Esophagus mucosa (tissue), 1 donor: ENCODE measurements around the gene MDP1. TPM values are rescaled to one million over a fixed set of nuclear protein-coding genes. Genes with fewer than 3 reads are reported as not detected.
A peak's percentile ranks its signal among the peaks of the same experiment; 100 is the strongest.
"Not testable (repeated sequence)": the region's sequence is repeated elsewhere in the genome, so short reads cannot be mapped to it uniquely, and the experiment has no call there.

Experiments used
- ATAC-seq: fragments of 200-7000 bp; cut with Tn5 transposase; one replicate; pipeline ENCODE4 v1.9.1; 2020
- total RNA-seq: library from RNA; stranded (reverse); gene quantifications from one replicate; pipeline ENCODE4 v1.2.4, GENCODE V29; 2023
- donor health status: DM: yes; HTN: yes; CAD: no.

MDP1 gene
- total RNA-seq, 1 donor from 2014 or later, result 9.5 TPM

GRCh38 chr14:24250354-24250753 is 34.5 kb upstream of the MDP1 start:
- no peak for ATAC-seq

- peak; percentile 1 for ATAC-seq
Observed at GRCh38 chr14:24249230-24250021, 33.6 kb upstream of the MDP1 start.

DNA sequence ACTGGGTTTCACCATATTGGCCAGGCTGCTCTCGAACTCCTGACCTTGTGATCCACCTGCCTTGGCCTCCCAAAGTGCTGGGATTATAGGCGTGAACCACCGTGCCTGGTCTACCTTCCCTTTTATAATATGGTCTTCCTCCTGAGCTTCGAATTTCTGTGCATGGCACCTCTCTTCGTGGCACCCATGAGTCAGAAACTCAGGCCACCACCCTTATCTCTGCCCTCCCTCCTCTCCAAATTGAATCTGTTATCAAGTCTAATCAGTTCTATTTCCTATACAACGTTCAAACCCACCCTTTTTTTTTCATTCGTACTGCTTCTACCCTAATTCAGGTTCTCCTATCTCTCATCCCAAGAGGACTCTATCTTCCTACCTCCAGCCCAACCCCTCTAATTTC is 31.6 kb upstream of the MDP1 start:
- no peak for ATAC-seq

DNA sequence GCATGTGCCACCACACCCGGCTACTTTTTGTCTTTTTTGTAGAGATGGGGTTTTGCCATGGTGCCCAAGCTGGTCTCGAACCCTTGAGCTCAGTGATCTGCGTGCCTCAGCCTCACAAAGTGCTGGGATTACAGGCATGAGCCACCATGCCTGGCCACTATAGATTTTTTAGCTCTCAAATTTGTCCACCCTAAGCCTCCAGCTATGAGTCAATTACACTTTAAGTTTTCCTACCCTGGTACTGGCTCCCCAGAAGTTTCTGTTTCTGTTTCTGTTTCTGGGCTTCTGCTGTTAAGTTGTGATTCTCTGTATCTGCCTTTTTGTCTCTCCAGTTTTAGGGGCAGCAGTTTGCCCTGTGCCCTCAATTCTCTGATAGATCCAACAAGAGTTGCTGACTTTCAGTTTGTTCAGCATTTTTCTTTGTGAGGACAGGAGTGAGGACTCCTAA is 30.9 kb upstream of the MDP1 start:
- ATAC-seq, result no peak

GRCh38 chr14:24245350-24245749 is 29.5 kb upstream of the MDP1 start:
- not testable (repeated sequence) for ATAC-seq

- peak; percentile 5 for ATAC-seq
Observed at GRCh38 chr14:24243336-24243836, 27.5 kb upstream of the MDP1 start.

- peak; percentile 69 for ATAC-seq
Observed at GRCh38 chr14:24241829-24242443, 26.1 kb upstream of the MDP1 start.

- ATAC-seq, result no peak
Observed at GRCh38 chr14:24240110-24240918, 24.4 kb upstream of the MDP1 start.

- ATAC-seq, result no peak
Observed at GRCh38 chr14:24238527-24239037, 22.7 kb upstream of the MDP1 start.

GRCh38 chr14:24238123-24238522 is 22.3 kb upstream of the MDP1 start:
- ATAC-seq, result peak; percentile 2

DNA sequence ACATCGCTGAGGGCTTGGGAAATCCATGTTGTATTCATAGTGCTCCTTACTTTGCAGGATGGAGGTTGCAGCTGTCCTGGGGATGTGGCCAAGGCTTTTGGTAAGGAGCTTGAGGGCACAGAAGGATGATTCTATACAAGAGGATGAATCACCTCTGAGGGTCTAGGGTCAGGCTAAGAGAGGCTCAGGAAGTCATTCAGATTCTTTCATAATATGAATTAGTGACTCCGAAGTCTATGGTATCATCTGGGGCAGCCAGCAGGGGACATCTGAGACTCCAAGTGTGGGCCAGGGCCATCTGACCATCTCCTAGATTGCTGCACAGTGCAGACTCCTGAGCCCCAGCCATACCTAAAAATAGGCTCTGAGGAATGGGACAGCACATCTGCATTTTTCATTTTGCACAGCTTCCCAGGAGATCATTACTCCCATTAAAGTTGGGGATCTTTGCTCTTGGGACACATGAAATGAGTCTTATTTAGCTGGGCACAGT is 21.6 kb upstream of the MDP1 start:
- no peak for ATAC-seq

DNA sequence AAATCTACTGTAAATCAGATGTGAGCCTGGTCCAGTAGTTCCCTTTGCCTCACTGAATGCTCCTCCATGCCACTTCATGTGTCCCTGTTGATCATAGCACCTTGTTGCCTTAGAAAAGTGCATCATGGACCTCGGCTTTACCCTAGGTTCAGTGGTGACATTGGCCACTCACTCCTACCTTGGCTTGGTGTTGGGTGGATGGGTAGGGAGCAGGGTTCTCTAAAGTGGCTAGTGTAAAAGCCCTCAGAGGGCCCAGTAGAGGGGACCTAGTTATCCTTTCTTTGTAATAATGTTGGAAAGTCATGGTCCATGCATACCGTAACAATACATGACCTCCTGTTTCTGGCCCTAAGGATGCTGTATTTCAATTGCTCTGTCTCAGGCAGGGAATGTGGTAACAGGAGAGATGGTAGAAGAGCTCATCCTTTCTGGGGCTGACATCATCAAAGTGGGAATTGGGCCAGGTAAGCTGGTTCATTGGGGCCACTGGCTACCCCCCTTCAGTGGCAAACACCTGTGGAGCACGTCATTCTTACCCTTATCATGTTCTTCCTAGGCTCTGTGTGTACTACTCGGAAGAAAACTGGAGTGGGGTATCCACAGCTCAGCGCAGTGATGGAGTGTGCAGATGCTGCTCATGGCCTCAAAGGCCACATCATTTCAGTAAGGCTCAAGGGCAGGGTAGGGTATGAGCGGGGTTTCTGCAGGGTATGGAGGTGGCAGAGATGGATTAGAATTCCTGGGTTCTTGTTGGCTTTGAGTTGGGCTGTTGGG is 21.0 kb upstream of the MDP1 start:
- no peak for ATAC-seq

DNA sequence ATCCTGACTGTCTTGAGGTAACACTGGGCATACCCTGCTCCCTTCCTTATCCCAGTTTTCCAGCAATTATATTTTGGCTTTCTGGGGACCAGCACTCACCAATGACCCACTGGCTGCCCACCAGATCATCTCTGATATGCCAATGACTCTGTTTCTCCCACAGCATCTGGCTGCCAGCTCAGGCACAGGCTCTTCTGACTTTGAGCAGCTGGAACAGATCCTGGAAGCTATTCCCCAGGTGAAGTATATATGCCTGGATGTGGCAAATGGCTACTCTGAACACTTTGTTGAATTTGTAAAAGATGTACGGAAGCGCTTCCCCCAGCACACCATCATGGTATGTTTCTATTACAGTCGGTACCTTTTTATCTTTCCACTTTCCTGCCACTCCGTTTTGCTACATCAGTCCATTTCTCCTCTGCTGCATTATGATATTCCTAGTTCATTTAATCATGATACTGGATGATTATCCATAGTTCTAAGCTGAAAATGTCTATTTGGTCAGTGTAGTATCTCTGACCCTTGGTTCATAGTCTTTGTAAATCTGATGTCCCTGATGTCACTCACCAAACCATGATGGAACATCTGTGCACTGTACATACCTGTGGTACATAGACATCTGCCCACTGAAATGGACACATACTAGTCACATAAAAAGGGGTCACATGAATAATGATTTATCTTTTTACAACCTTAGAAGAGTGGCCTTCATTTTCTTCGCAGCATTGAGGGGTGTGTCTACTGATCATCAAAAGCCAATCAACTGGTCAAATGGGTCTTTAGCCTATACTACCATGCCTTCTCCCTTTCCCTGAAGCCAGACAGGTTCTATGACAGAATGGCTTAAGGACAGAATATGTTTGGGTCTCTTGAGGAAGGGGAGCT is 20.2 kb upstream of the MDP1 start:
- ATAC-seq, result no peak

DNA sequence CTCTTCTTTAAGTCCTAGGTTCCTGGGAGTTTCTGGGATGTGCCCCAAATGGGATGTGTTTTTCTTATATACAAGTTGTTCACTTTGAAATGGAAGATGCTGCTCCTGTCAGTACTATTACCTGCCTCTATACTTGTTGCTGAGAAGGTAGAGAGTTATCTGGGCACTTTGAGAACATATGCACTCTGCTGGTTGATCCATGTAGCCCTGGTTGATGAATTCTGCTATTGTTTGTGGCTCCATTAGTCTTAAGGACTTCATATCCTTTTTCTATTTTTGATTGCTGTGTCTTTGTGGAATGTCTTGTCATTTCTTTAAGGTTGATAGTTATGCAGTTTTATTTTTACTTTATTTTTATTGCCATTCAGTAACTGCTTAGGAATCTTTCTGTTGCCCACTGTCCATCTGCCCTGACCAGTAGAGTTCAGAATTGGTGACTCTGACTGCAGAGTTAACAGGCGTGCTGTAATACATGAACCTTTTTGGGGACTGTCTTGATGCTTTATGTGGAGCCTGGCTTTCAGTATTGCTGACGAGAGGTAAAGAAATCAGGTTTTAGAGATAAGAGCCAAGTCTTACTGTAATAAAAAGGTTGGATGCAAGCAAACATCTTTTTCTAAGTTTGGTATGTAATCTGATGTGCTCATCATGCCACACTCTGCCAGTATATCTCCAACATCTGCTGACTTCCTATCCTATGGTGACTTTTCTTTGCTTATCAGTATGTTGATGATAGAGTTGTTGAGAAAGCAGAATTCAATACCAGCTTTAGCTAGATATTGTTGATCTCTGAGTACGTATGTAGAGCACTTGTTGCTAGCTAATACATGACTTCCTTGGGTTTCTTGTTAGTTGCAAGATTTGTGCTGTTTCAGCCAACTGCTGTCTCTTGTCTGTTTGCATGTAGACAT is 18.5 kb upstream of the MDP1 start:
- ATAC-seq, result no peak

DNA sequence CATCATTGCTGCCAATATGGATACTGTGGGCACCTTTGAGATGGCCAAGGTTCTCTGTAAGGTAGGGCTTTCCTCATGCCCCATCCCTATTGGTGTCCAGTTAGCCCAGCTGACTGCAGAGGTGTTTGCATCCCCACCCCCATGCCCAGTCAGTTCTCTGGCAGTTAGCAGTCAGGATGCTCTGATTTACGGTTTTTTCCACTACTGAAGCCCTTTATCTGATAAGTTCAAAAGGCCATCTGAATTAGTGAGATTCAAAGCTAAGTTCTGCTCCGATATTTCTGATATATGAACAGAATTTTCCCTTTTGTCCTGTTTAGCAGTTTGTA is 17.6 kb upstream of the MDP1 start:
- no peak for ATAC-seq

DNA sequence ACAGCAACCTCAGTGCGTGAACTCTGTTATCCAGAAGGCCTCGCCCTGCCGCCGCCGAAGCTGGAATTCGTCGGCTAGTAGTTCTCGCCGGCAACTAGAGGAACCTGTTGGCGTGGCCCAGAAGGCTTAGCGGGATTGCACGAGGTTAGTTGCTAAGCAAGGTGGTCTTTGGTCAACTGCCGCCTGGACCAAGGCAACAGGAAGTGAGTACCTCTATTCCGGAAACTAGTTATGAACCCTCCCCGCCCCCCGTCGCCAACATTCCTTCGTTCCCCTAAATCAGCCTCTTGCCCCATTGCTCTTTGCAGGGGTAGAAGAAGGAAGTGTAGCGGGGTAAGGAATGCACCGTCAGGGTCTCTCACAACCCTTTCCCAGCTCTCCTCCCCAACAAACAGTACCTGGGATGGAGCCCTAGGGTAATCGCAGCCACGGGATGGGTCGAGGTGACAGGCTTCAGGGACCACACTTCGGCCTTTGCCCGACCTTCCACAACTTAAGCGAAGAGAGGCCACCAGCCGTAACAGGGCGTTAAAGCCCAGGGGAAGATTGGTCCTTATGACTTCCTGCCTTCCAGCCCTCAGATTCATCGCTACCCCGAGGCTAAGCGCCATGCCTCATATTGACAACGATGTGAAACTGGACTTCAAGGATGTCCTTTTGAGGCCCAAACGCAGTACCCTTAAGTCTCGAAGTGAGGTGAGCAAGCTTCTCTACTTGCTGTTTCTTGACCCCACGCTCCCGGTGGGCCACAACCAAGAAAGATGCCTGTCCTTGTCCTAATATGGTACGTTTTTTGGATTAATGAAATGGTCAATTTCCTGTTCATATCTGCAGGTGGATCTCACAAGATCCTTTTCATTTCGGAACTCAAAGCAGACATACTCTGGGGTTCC is 17.0 kb upstream of the MDP1 start, which contains the start of gene GMPR2:
Gene GMPR2 (plus strand): TSS at position 285 of the 893 bp plus-strand sequence. CDS start 325 bp downstream, at position 610.
- ATAC-seq, result peak; percentile 14

- peak; percentile 69 for ATAC-seq
Observed at GRCh38 chr14:24232121-24232644, 16.3 kb upstream of the MDP1 start, which contains the start of gene NEDD8. Gene NEDD8, minus strand, starts transcription at chr14:24232367. Its CDS starts 100 bp downstream, at chr14:24232267.
